Neural crest cell (in vitro differentiated cells): ENCODE data around the gene USP53. TPM values are rescaled to one million over a fixed set of nuclear protein-coding genes. Genes with fewer than 3 reads are reported as not detected.

Experiments
- DNase-seq: peaks from one replicate; pipeline ENCODE4 v3.0.0; 2021; ENCODE audit warnings: low read depth, mixed read lengths, low spot score
- H3K27ac Mint-ChIP-seq: one replicate; pipeline ENCODE4 v1.8.0; 2021; ENCODE audit warnings: mild to moderate bottlenecking, mixed read lengths; ENCODE audit not compliant: unreplicated experiment
- H3K27me3 Mint-ChIP-seq: 2 replicates; pipeline ENCODE4 v1.8.0; 2021; ENCODE audit warnings: low read depth, mild to moderate bottlenecking, mixed read lengths
- H3K36me3 Mint-ChIP-seq: 2 replicates; pipeline ENCODE4 v1.8.0; 2021; ENCODE audit warnings: low read depth, mild to moderate bottlenecking, mixed read lengths
- H3K4me1 Mint-ChIP-seq: 2 replicates; pipeline ENCODE4 v1.8.0; 2021; ENCODE audit warnings: mixed read lengths
- H3K4me3 Mint-ChIP-seq: one replicate; pipeline ENCODE4 v1.8.0; 2021; ENCODE audit warnings: mild to moderate bottlenecking, mixed read lengths
- H3K9me3 Mint-ChIP-seq: 2 replicates; pipeline ENCODE4 v1.8.0; 2021; ENCODE audit warnings: mixed read lengths
- total RNA-seq: library from RNA; stranded (reverse); gene quantifications from 2 replicates; pipeline ENCODE4 v1.2.1, GENCODE V29; 2021
- TF ChIP-seq, protein P1 (sequence below): fragments of 200-600 bp; sonication (generic); conservative IDR thresholded peaks from 2 replicates; pipeline ENCODE4 v1.5.0; 2021; ENCODE audit warnings: antibody characterized with exemption, mild to moderate bottlenecking

The USP53 gene
- total RNA-seq, 1 donor from 2014 or later, result 6.4 TPM

DNA sequence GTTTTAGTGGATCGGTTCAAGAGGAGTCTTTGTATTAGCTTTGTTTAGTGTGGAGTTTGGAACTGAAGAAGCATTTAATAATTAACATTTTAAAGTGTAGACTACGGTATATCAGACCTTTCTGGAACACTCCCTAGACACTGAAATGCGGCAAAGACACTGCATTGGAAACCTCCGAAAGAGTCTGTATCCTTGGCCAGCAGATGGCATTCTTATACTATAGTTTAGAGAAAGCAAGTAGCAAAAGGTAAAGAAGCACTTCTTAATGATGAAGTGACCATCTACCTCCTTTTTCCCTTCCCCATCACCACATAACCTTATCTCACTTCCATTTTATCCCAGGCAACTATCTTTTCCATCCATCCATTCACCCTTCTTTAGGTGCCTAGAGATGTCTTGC is 101.8 kb downstream of the USP53 start:
- H3K4me1 Mint-ChIP-seq, result no peaks in the 10 kb centered on the region
- DNase-seq, result no peak
- no peaks in the 10 kb centered on the region for H3K9me3 Mint-ChIP-seq
- no peaks in the 10 kb centered on the region for H3K36me3 Mint-ChIP-seq
- TF ChIP-seq, protein P1, sequence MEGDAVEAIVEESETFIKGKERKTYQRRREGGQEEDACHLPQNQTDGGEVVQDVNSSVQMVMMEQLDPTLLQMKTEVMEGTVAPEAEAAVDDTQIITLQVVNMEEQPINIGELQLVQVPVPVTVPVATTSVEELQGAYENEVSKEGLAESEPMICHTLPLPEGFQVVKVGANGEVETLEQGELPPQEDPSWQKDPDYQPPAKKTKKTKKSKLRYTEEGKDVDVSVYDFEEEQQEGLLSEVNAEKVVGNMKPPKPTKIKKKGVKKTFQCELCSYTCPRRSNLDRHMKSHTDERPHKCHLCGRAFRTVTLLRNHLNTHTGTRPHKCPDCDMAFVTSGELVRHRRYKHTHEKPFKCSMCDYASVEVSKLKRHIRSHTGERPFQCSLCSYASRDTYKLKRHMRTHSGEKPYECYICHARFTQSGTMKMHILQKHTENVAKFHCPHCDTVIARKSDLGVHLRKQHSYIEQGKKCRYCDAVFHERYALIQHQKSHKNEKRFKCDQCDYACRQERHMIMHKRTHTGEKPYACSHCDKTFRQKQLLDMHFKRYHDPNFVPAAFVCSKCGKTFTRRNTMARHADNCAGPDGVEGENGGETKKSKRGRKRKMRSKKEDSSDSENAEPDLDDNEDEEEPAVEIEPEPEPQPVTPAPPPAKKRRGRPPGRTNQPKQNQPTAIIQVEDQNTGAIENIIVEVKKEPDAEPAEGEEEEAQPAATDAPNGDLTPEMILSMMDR, result peak; percentile 69
- peaks cover 44% of the 10 kb centered on the region for H3K27me3 Mint-ChIP-seq
- H3K4me3 Mint-ChIP-seq, result no peak overlapping the region
- no peak overlapping the region for H3K27ac Mint-ChIP-seq

DNA sequence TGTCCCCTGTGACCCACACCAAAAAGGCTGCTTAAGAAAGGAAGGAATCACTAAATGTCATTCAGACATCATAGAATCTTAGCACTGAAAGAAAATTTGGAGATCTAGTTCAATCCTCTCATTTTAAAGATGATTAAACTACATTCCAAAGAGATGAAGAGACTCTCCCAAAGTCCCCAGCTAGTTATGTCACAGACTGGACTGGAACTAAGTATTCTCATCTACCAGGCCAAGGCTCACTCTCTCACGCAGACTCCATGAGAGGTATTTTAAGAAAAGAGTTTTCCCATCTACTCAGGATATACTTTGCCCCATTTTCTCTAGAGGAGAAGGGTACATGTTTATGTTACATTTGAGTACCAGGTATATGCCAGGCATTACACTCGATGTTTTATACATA is 102.5 kb downstream of the USP53 start:
- Mint-ChIP-seq H3K9me3 (no peaks in the 10 kb centered on the region), H3K27ac (no peak overlapping the region), H3K36me3 (no peaks in the 10 kb centered on the region)

DNA sequence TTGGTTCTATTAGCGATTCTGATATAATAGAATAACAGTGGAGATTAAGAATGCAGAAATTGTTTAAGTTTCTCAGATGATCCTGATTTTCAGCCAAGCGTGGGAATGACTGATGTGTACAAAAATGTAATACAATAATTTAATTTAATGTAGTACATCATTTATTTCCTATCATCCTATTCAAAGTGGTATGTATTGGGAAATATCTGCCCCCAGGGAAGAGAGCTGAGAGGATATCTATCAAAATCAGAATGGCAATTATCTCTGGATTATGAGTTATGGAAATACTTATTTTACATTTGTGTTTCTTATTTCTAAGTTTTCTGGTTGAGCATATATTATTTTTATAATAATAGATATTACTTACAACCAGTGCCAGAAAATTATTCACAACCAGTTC is 105.5 kb downstream of the USP53 start:
- H3K27ac Mint-ChIP-seq, result no peak overlapping the region
- H3K9me3 Mint-ChIP-seq, result no peaks in the 10 kb centered on the region
- no peaks in the 10 kb centered on the region for H3K36me3 Mint-ChIP-seq
- H3K4me1 Mint-ChIP-seq, result no peaks in the 10 kb centered on the region
- TF ChIP-seq, protein P1, result no peak
- H3K27me3 Mint-ChIP-seq, result peaks cover 51% of the 10 kb centered on the region
- no peak overlapping the region for H3K4me3 Mint-ChIP-seq
- no peak for DNase-seq

More for the DNA sequence above, 102.5 kb downstream of the USP53 start:
- Mint-ChIP-seq H3K4me1 (no peaks in the 10 kb centered on the region), H3K4me3 (no peak overlapping the region), H3K27me3 (peaks cover 47% of the 10 kb centered on the region)
- TF ChIP-seq, protein P1, result no peak
- DNase-seq, result no peak

DNA sequence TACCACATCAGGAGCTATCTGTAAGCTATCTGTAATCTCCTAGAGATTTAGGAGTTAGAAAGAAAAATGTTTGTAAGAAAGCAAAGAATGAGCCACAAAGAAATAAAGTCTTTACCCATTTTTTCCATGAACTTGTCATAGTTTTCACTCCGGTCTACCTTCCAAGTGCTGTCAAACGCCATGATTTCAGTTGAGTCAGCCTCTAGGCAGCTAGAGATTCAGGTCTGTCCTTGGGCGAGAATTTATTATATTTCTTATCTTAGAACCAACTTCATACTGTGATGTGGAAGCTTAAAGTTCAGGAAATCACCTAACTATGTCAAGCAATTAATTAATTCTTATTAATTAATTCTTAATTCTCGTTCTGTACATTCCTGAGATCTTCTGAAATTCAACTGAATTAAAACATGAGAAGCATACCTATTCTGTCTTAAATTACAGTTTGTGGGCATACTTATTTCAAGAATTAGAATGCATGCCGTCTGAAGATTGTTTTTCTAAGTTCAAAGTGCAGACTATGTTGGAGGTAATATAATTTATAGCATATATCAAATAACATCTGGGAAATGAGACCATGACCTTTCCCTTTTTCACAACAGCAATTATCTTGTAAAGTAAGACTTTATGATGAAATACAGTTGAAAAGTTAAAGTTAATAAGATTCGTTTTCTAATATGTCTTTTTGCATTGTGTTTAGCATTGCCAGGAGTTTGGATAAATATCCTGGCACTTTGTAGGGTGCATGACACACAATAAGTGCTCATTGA is 109.6 kb downstream of the USP53 start, which contains the start of gene FABP2:
Gene FABP2, minus strand, starts transcription at position 218 of the 767 bp plus-strand sequence. Its CDS starts 36 bp downstream, at position 182.
- Mint-ChIP-seq H3K4me3 (no peak within 1 kb of the TSS), H3K27me3 (peaks cover 19% of the 10 kb centered on the region), H3K9me3 (no peaks in the 10 kb centered on the region), H3K4me1 (no peaks in the 10 kb centered on the region), H3K27ac (no peak within 1 kb of the TSS), H3K36me3 (no peaks in the 10 kb centered on the region)
- TF ChIP-seq, protein P1, result no peak
- no peak for DNase-seq

DNA sequence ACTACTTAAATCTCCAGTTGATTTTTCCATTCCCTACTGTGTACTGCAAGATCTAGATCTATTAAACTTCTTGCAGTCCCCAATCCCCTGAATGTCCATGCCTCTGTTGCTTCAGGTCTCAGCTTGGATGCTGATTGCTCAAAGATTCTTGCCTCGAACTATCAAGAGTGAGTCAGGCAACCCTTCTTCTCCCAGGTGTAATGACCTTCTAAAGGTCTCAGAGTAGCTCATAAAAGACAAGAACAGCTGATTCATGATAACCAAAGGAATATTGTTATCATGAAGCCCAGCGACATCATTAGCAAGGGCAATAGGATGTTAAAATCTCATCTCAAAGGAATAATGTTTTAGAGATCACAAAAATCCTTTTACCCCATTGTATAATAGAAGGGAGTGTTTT is 116.2 kb downstream of the USP53 start:
- DNase-seq, result no peak
- no peaks in the 10 kb centered on the region for H3K4me1 Mint-ChIP-seq

More for the DNA sequence above, 116.2 kb downstream of the USP53 start:
- TF ChIP-seq, protein P1, result no peak
- Mint-ChIP-seq H3K27ac (no peak overlapping the region), H3K9me3 (no peaks in the 10 kb centered on the region), H3K36me3 (no peaks in the 10 kb centered on the region), H3K4me3 (no peak overlapping the region), H3K27me3 (peaks cover 6% of the 10 kb centered on the region)
